HFFc6 (cell line): ENCODE data around the gene MT1X. TPM values are rescaled to one million over a fixed set of nuclear protein-coding genes. Genes with fewer than 3 reads are reported as not detected.
"Not testable (repeated sequence)": the region's sequence is repeated elsewhere in the genome, so short reads cannot be mapped to it uniquely, and the experiment has no call there.

Experiments
- DNase-seq: peaks from one replicate; pipeline ENCODE4 v3.0.0-alpha.2; 2018
- H3K27ac Mint-ChIP-seq: 2 replicates; pipeline ENCODE4 v1.8.0; 2020; ENCODE audit warnings: mild to moderate bottlenecking, mixed read lengths
- H3K27me3 Mint-ChIP-seq: 2 replicates; pipeline ENCODE4 v1.8.0; 2021; ENCODE audit warnings: mild to moderate bottlenecking, moderate library complexity, mixed read lengths; ENCODE audit not compliant: insufficient read depth
- H3K36me3 Mint-ChIP-seq: 2 replicates; pipeline ENCODE4 v1.8.0; 2021; ENCODE audit warnings: low read depth, mixed read lengths
- H3K4me1 Mint-ChIP-seq: 2 replicates; pipeline ENCODE4 v1.8.0; 2020; ENCODE audit warnings: low read depth, mixed read lengths
- H3K4me3 Mint-ChIP-seq: 2 replicates; pipeline ENCODE4 v1.8.0; 2020; ENCODE audit warnings: mild to moderate bottlenecking, moderate library complexity, mixed read lengths
- H3K9me3 Mint-ChIP-seq: 2 replicates; pipeline ENCODE4 v1.8.0; 2020; ENCODE audit warnings: mild to moderate bottlenecking, mixed read lengths
- total RNA-seq, 6 experiments: library from RNA; stranded (reverse); fragmentation: NEBNext Ultra II Directional; extraction: Animal tissue kit (Norgen Biotek cat#: 25700); gene quantifications; 2 replicates in 1 of 6; 3 replicates in 5 of 6; pipeline ENCODE4 v1.2.3, GENCODE V29; 2021
- TF ChIP-seq, protein P1 (sequence below): fragments of 200-600 bp; sonication (generic); IDR thresholded peaks from 2 replicates; pipeline ENCODE4 v1.5.0; 2021; ENCODE audit warnings: antibody characterized with exemption, mild to moderate bottlenecking

The MT1X gene
- total RNA-seq, 6 experiments from 2014 or later = 28.0 to 38.7 (median 33.3) TPM

DNA sequence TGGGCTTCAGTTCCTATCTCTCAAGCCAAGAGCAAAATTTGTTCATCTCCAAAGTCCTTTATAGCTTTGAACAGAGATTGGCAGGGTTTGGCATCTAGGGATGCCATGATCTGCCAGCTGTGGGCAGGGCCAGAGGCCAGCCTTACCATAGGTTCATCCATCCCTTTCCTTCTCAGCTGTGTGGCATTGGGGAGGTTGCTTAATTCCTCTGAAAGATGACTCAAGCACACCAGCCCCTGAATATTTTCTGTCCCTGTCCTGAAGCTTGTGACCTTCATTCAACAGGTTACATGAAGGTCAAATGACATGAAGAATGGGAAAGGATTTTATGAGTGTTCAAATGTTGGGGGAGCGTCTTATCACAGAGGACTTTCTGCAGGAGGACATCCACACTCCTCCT, 17.8 kb upstream of the MT1X start:
- Mint-ChIP-seq H3K27me3 (peaks cover 71% of the 10 kb centered on the region), H3K4me1 (peaks cover 7% of the 10 kb centered on the region), H3K9me3 (no peaks in the 10 kb centered on the region), H3K27ac (no peak overlapping the region), H3K4me3 (no peak overlapping the region), H3K36me3 (no peaks in the 10 kb centered on the region; the same call in 1 of the 2 replicates)
- TF ChIP-seq, protein P1, sequence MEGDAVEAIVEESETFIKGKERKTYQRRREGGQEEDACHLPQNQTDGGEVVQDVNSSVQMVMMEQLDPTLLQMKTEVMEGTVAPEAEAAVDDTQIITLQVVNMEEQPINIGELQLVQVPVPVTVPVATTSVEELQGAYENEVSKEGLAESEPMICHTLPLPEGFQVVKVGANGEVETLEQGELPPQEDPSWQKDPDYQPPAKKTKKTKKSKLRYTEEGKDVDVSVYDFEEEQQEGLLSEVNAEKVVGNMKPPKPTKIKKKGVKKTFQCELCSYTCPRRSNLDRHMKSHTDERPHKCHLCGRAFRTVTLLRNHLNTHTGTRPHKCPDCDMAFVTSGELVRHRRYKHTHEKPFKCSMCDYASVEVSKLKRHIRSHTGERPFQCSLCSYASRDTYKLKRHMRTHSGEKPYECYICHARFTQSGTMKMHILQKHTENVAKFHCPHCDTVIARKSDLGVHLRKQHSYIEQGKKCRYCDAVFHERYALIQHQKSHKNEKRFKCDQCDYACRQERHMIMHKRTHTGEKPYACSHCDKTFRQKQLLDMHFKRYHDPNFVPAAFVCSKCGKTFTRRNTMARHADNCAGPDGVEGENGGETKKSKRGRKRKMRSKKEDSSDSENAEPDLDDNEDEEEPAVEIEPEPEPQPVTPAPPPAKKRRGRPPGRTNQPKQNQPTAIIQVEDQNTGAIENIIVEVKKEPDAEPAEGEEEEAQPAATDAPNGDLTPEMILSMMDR = no peak
- DNase-seq = no peak

DNA sequence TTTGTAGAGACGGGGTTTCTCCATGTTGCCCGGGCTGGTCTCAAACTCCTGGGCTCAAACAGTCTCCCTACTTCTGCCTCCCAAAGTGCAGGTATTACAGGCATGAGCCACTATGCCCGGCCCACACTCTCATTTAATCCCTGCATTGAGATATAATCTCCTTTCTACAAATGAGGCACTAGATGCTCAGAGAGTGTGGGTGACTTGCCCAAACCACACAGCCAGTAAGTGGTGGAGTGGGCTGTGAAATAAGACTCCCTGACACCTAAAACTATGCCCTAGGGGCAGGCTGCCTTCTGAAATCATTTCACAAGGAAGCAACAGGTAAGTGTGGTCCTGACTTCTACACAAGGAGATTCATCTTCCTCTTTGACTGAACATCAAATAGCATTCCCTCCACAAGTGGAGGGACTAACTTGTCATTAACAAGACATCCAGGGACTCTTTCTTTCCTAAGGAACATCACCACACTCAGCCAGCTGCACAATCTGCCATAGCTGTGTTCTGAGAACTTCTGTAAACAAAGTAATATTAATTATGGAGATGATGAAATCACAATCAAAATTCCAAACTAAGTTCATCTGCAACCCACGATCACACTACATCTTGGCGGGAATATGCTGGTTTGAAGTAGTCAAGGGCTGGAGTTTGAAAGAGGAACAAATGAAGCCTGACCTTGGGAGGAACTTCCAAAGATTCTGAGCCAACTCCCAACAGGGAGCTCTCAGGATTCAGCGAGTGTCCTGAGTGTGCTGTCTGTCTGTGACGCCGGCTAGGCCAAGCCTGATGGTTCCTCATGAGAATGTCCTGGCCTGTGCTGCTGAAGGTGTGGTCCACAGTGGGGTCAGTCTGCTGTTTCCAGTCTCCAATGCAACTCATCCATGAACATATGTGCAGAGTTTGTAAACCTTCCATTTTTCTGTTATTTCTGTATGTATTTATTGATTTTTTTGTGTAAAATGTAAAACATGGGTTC, 16.7 kb upstream of the MT1X start:
- H3K4me3 Mint-ChIP-seq, H3K27ac Mint-ChIP-seq, H3K36me3 Mint-ChIP-seq, DNase-seq, H3K9me3 Mint-ChIP-seq: not testable (repeated sequence)
- Mint-ChIP-seq H3K27me3 (peaks cover 78% of the 10 kb centered on the region), H3K4me1 (peaks cover 11% of the 10 kb centered on the region)

DNA sequence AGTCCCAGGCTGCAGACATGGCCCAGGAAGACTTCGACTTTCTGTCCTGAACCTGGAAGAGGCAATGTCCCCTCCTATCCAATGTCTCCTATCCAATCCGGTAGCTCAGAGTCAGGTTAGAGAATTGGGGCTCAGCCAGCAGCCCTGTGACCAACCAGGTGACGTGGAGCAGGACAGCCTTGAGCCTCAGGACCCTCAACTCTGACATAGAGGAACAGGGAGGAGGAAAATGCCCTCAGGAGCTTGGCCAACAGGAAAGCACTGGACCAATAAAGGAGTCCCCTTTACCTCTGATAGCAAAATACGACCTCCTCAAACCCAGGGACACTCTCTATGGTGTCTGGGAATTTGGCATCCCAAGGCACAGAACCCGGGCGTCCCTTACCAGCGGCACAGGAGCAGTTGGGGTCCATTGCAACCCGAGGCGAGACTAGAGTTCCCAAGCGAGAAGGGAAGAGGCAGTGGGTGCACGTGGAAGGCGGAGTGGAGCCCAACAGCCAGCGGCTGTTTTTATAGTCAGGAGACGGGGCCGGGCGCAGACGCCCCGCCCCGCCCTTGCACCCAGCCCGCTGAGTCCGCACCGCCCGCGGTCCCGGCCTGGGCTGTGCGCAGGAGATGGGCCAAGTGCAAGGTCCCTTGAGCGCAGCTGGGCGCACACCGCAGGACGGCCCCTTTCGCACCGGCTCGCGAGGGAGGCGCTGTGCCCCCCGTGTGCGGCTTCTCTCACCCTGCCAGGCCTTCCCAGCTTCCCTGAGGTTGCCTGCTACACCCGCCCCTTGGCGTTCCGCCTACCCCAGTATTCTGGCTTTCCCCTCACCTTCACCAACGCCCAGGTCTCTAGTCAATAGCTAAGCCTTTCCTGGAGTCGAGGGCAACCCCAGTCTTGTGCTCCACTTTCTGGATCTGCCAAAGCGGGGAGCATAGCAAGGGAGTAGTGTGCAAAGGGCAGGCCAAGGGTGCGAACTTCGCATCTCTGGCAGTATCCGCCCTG, 14.4 kb upstream of the MT1X start, which contains the start of gene MT1G:
TSS of gene MT1G (minus strand) at position 485 of the 991 bp plus-strand sequence. CDS start at position 413, 72 bp downstream.
- Mint-ChIP-seq H3K9me3 (no peaks in the 10 kb centered on the region), H3K27ac (no peak within 1 kb of the TSS), H3K27me3 (peaks cover 70% of the 10 kb centered on the region), H3K36me3 (no peaks in the 10 kb centered on the region; the same call in 1 of the 2 replicates), H3K4me3 (peak within 1 kb of the TSS; percentile 34; the same call in 1 of the 2 replicates), H3K4me1 (0 out of 2 replicates have a peak, but pooled peaks cover 4% of the 10 kb centered on the region)
- no peak for DNase-seq
- TF ChIP-seq, protein P1 = no peak

DNA sequence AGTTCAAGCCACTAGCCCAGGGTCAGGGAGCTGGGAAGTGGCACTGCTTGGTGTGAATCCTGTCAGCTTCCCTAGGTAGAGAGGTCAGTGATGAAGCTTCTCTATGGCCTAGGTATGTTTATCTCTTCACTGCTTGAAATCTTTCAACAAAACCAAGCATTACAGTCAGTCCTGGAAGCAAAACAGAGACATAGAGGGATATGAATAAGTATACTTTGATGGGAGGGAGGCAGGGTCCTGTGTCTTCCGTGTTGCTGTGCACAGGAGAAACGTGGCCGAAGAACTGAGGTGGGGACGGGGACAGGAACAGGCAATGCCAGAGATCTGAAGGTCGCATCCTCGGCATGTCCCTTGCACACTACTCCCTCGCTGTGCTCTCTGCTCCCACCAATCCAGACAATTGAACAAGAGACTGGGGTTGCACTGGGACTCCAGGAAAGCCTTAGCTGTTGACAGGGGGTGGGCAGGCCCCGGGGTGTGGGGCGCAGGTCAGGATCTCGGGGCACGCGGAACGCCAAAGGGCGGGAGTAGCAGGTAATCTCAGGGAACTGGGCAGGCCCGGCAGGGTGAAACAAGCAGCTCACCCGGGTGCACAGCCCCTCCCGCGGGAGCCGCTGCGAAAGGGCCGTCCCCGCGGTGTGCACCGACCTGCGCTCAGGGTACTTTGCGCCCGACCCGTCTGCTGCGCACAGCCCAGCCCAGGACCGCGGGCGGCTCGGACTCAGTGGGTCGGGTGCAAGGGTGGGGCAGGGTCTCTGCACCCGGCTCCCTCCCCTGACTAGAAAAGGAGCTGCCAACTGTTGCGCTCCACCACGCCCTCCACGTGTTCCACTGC, 13.0 kb upstream of the MT1X start, which contains the start of gene MT1H:
TSS of gene MT1H (plus strand) at position 810 of the 835 bp plus-strand sequence. CDS start 71 bp downstream, outside the sequence.
- H3K27me3 Mint-ChIP-seq = peaks cover 74% of the 10 kb centered on the region
- no peak within 1 kb of the TSS for H3K4me3 Mint-ChIP-seq
- DNase-seq = no peak
- no peaks in the 10 kb centered on the region; the same call in 1 of the 2 replicates for H3K36me3 Mint-ChIP-seq
- H3K4me1 Mint-ChIP-seq = peaks cover 6% of the 10 kb centered on the region; the same call in 1 of the 2 replicates
- TF ChIP-seq, protein P1 = no peak
- no peaks in the 10 kb centered on the region for H3K9me3 Mint-ChIP-seq
- H3K27ac Mint-ChIP-seq = no peak within 1 kb of the TSS

DNA sequence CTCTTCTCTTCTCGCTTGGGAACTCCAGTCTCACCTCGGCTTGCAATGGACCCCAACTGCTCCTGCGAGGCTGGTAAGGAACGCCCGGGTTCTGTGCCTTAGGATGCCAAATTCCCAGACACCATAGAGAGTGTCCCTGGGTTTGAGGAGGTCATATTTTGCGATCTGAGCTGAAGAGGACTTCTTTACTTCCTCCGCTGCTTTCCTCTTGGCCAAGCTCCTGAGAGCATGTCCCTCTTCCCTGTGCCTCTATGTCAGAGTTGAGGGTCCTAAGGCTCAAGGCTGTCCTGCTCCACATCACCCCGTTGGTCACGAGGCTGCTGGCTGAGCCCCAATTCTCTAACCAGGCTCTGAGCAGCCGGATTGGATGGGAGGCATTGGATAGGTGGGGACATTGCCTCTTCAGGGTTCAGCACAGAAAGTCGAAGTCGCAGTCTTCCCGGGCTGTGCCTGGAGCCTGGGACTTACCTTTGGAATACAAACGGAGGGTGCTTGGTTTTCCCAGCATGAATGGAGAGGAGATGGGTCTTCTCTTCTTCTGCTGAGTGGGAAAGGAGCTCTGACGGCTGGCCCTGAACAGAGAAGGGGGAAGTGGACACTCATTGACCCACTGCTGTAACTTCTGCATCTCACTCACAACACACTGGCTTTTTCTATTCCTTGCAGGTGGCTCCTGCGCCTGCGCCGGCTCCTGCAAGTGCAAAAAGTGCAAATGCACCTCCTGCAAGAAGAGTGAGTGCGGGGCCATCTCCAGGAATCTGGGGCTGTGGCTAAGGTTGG, 12.2 kb upstream of the MT1X start:
- Mint-ChIP-seq H3K4me3 (no peak overlapping the region), H3K36me3 (no peaks in the 10 kb centered on the region; the same call in 1 of the 2 replicates), H3K27me3 (peaks cover 72% of the 10 kb centered on the region)

More for the DNA sequence above, 12.2 kb upstream of the MT1X start:
- Mint-ChIP-seq H3K9me3 (no peaks in the 10 kb centered on the region), H3K4me1 (peaks cover 7% of the 10 kb centered on the region; the same call in 1 of the 2 replicates), H3K27ac (no peak overlapping the region)
- no peak for DNase-seq
- TF ChIP-seq, protein P1 = no peak
